LNCaP clone FGC (cell line): ENCODE results near the gene LRRC8C.

ENCODE experiments used
- DNase-seq: peaks from one replicate; pipeline ENCODE4 v3.0.0-alpha.2; 2011; ENCODE audit warnings: low read depth
- H3K4me3 ChIP-seq: 2 replicates; pipeline ENCODE4 v1.5.1; 2011; ENCODE audit warnings: mild to moderate bottlenecking, low read depth, low read length, control low read depth
- CTCF ChIP-seq: IDR thresholded peaks from 2 replicates; pipeline ENCODE4 v1.5.1; 2012; ENCODE audit warnings: mild to moderate bottlenecking; ENCODE audit not compliant: control insufficient read depth, insufficient read depth; ENCODE audit errors: extremely low read depth

The LRRC8C gene

GRCh38 chr1:89633248-89633799, 404 bp downstream of the LRRC8C start:
- peak overlapping the region; percentile 60 for H3K4me3 ChIP-seq
- no peak for DNase-seq
- no peak for TF ChIP-seq CTCF

GRCh38 chr1:89633800-89634625, 1.1 kb downstream of the LRRC8C start:
- peak overlapping the region; percentile 60 for H3K4me3 ChIP-seq
- no peak for DNase-seq
- no peak for TF ChIP-seq CTCF

- no peak for TF ChIP-seq CTCF
- H3K4me3 ChIP-seq, result no peak overlapping the region
- no peak for DNase-seq
These were observed 3.2 kb downstream of the LRRC8C start for GRCh38 chr1:89635825-89636815.

- DNase-seq, result no peak
- TF ChIP-seq CTCF, result no peak
- no peak overlapping the region for H3K4me3 ChIP-seq
These were observed 4.6 kb downstream of the LRRC8C start for GRCh38 chr1:89637496-89637895.

- TF ChIP-seq CTCF, result no peak
- no peak overlapping the region for H3K4me3 ChIP-seq
- DNase-seq, result no peak
These were observed 7.5 kb downstream of the LRRC8C start for GRCh38 chr1:89640440-89640839.

- no peak overlapping the region for H3K4me3 ChIP-seq
- DNase-seq, result no peak
- no peak for TF ChIP-seq CTCF
These were observed 8.9 kb downstream of the LRRC8C start for GRCh38 chr1:89641781-89642180.
